ENCODE results near the gene SPDL1.

DNA sequence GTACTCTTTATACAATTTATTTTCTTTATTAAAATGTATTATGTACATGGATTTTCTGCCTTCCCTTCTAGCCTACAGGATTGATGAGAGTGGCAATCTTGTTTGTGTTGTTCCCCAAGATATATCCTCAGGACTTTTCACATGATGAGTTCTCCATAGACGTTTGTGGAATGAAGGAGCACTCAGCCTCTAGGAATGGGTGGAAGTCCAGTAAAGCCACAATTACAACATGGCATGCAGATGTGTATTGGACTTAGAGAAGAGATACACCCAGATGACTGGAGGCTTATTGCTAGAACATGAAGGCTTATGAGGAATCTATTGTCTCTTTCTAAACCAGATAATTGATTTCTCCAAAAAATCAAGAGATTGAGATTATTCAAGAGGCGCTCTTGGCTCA, 45.3 kb downstream of the SPDL1 start:
- TF ChIP-seq POLR2A (IDR thresholded peaks at IDR 0.05; ENCODE audit: low read depth, low read length) (no peak), POLR2AphosphoS5 (IDR thresholded peaks at IDR 0.05; ENCODE audit: low read depth, low read length) (no peak), TAF1 (IDR thresholded peaks at IDR 0.05; ENCODE audit: borderline replicate concordance, low read depth, low read length) (no peak)
